GM19240 (cell line): ENCODE results near the gene EN2.
A peak's percentile ranks its signal among the peaks of the same experiment; 100 is the strongest.

Experiments used
- DNase-seq: peaks from one replicate; pipeline ENCODE4 v3.0.0; 2011; ENCODE audit warnings: low spot score; ENCODE audit not compliant: insufficient read length

The EN2 gene

GRCh38 chr7:155486783-155487508, 29.0 kb downstream of the EN2 start:
- DNase-seq, result no peak

GRCh38 chr7:155487509-155488482, 29.9 kb downstream of the EN2 start:
- DNase-seq, result no peak

GRCh38 chr7:155488483-155489127, 30.7 kb downstream of the EN2 start:
- no peak for DNase-seq

- no peak for DNase-seq
Observed at GRCh38 chr7:155489158-155489840, 31.4 kb downstream of the EN2 start.

- DNase-seq, result no peak
Observed at GRCh38 chr7:155489862-155490696, 32.1 kb downstream of the EN2 start.

- peak; percentile 50 for DNase-seq
Observed at GRCh38 chr7:155490697-155491628, 33.0 kb downstream of the EN2 start.

- no peak for DNase-seq
Observed at GRCh38 chr7:155491812-155492211, 33.9 kb downstream of the EN2 start.

- DNase-seq, result no peak
Observed at GRCh38 chr7:155493744-155494538, 36.0 kb downstream of the EN2 start.

- DNase-seq, result no peak
Observed at GRCh38 chr7:155494551-155494950, 36.6 kb downstream of the EN2 start.

- DNase-seq, result no peak
Observed at GRCh38 chr7:155495440-155496248, 37.7 kb downstream of the EN2 start.

- no peak for DNase-seq
Observed at GRCh38 chr7:155496267-155497005, 38.5 kb downstream of the EN2 start.

GRCh38 chr7:155497149-155497901, 39.4 kb downstream of the EN2 start:
- no peak for DNase-seq

GRCh38 chr7:155505422-155505793, 47.5 kb downstream of the EN2 start:
- DNase-seq, result no peak

- no peak for DNase-seq
Observed at GRCh38 chr7:155506854-155507337, 49.0 kb downstream of the EN2 start.

- no peak for DNase-seq
Observed at GRCh38 chr7:155507576-155507975, 49.6 kb downstream of the EN2 start.
